ENCODE measurements around the gene MCRIP2.

The MCRIP2 gene

GRCh38 chr16:621526-622105 lies 20.0 kb upstream of the MCRIP2 start:
- H3K4me3 ChIP-seq (replicated peaks; ENCODE audit: insufficient read depth, low read length), result no peak overlapping the region
- H3K27ac ChIP-seq (replicated peaks), result no peak overlapping the region
- no peaks in the 10 kb centered on the region for H3K27me3 ChIP-seq (ENCODE audit: insufficient read depth, poor library complexity, severe bottlenecking)
- DNase-seq (ENCODE audit: low read depth in 1 of 2, low spot score in 1 of 2), result no peak
- TF ChIP-seq POLR2AphosphoS5 (IDR thresholded peaks at IDR 0.05; ENCODE audit: low read depth) (no peak), REST (IDR thresholded peaks at IDR 0.05; ENCODE audit: insufficient replicate concordance, low read depth) (no peak), CTCF (IDR thresholded peaks at IDR 0.05; ENCODE audit: insufficient read depth, low read length) (no peak), SPI1 (IDR thresholded peaks at IDR 0.05; ENCODE audit: borderline replicate concordance, low read depth) (no peak), GABPA (IDR thresholded peaks at IDR 0.05; ENCODE audit: low read depth) (no peak)

- TF ChIP-seq GABPA (IDR thresholded peaks at IDR 0.05; ENCODE audit: low read depth) (no peak), CTCF (IDR thresholded peaks at IDR 0.05; ENCODE audit: insufficient read depth, low read length) (no peak)
- Histone ChIP-seq H3K27ac (replicated peaks) (no peak overlapping the region), H3K27me3 (ENCODE audit: insufficient read depth, poor library complexity, severe bottlenecking) (no peaks in the 10 kb centered on the region), H3K4me3 (replicated peaks; ENCODE audit: insufficient read depth, low read length) (no peak overlapping the region)
- DNase-seq (ENCODE audit: low read depth in 1 of 2, low spot score in 1 of 2), result no peak
Measured at GRCh38 chr16:622920-623280, 18.7 kb upstream of the MCRIP2 start.

GRCh38 chr16:624526-625070 lies 17.0 kb upstream of the MCRIP2 start:
- TF ChIP-seq REST (IDR thresholded peaks at IDR 0.05; ENCODE audit: insufficient replicate concordance, low read depth) (no peak), GABPA (IDR thresholded peaks at IDR 0.05; ENCODE audit: low read depth) (no peak), POLR2AphosphoS5 (IDR thresholded peaks at IDR 0.05; ENCODE audit: low read depth) (no peak), CTCF (IDR thresholded peaks at IDR 0.05; ENCODE audit: insufficient read depth, low read length) (no peak), SPI1 (IDR thresholded peaks at IDR 0.05; ENCODE audit: borderline replicate concordance, low read depth) (no peak)
- H3K4me3 ChIP-seq (replicated peaks; ENCODE audit: insufficient read depth, low read length), result no peak overlapping the region
- H3K27ac ChIP-seq (replicated peaks), result no peak overlapping the region
- no peak for DNase-seq (ENCODE audit: low read depth in 1 of 2, low spot score in 1 of 2)
- H3K27me3 ChIP-seq (ENCODE audit: insufficient read depth, poor library complexity, severe bottlenecking), result no peaks in the 10 kb centered on the region

Data from HL-60 (cell line).